ENCODE data around the gene PSMG3.

DNA sequence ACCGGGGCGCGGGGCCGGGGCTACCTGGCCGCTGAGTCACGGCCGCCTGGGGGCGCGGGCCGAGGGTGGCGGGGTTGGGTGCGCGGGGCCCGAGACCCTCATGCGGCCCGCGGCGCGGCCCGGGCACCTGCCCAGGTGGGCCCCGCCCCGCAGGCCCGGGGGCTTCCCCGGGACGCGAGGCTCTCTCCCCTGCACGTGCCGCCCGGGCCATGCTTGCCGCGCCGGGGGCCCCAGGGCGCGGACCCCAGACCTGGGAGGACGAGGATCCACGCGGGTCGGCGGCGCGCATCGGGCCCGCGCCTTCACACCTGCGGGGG is 38.9 kb downstream of the PSMG3 start:
- 0 out of 2 replicates have a peak, but pooled peaks have one; percentile 9 for TF ChIP-seq SIN3A (IDR thresholded peaks at IDR 0.05; ENCODE audit: borderline replicate concordance, insufficient read depth, low read depth, low read length)
- TF ChIP-seq, protein P1, sequence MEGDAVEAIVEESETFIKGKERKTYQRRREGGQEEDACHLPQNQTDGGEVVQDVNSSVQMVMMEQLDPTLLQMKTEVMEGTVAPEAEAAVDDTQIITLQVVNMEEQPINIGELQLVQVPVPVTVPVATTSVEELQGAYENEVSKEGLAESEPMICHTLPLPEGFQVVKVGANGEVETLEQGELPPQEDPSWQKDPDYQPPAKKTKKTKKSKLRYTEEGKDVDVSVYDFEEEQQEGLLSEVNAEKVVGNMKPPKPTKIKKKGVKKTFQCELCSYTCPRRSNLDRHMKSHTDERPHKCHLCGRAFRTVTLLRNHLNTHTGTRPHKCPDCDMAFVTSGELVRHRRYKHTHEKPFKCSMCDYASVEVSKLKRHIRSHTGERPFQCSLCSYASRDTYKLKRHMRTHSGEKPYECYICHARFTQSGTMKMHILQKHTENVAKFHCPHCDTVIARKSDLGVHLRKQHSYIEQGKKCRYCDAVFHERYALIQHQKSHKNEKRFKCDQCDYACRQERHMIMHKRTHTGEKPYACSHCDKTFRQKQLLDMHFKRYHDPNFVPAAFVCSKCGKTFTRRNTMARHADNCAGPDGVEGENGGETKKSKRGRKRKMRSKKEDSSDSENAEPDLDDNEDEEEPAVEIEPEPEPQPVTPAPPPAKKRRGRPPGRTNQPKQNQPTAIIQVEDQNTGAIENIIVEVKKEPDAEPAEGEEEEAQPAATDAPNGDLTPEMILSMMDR (IDR thresholded peaks at IDR 0.05), result no peak
- TF ChIP-seq, protein P2, sequence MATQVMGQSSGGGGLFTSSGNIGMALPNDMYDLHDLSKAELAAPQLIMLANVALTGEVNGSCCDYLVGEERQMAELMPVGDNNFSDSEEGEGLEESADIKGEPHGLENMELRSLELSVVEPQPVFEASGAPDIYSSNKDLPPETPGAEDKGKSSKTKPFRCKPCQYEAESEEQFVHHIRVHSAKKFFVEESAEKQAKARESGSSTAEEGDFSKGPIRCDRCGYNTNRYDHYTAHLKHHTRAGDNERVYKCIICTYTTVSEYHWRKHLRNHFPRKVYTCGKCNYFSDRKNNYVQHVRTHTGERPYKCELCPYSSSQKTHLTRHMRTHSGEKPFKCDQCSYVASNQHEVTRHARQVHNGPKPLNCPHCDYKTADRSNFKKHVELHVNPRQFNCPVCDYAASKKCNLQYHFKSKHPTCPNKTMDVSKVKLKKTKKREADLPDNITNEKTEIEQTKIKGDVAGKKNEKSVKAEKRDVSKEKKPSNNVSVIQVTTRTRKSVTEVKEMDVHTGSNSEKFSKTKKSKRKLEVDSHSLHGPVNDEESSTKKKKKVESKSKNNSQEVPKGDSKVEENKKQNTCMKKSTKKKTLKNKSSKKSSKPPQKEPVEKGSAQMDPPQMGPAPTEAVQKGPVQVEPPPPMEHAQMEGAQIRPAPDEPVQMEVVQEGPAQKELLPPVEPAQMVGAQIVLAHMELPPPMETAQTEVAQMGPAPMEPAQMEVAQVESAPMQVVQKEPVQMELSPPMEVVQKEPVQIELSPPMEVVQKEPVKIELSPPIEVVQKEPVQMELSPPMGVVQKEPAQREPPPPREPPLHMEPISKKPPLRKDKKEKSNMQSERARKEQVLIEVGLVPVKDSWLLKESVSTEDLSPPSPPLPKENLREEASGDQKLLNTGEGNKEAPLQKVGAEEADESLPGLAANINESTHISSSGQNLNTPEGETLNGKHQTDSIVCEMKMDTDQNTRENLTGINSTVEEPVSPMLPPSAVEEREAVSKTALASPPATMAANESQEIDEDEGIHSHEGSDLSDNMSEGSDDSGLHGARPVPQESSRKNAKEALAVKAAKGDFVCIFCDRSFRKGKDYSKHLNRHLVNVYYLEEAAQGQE (IDR thresholded peaks at IDR 0.05; ENCODE audit: insufficient read depth in 1 of 2, low read depth in 2 of 2, low read length in 1 of 2), result no peak

Measured in Panc1 (cell line).